NB4 (cell line): ENCODE data around the gene TMEM92.

Experiments used
- DNase-seq: peaks from one replicate; pipeline ENCODE4 v3.0.0; 2010; ENCODE audit warnings: low read depth
- H3K4me3 ChIP-seq: one replicate; pipeline ENCODE4 v1.5.1; 2011; ENCODE audit warnings: mild to moderate bottlenecking, low read depth, low read length, moderate library complexity
- MAX ChIP-seq: IDR thresholded peaks from 2 replicates; pipeline ENCODE4 v1.6.1; 2011; ENCODE audit warnings: low read depth, low read length
- MYC ChIP-seq: IDR thresholded peaks from 2 replicates; pipeline ENCODE4 v1.6.1; 2011; ENCODE audit warnings: low read depth, low read length
- POLR2A ChIP-seq: IDR thresholded peaks from 2 replicates; pipeline ENCODE4 v1.6.1; 2011; ENCODE audit warnings: mild to moderate bottlenecking; ENCODE audit not compliant: insufficient read length; ENCODE audit errors: extremely low read depth
- TF ChIP-seq, protein P1 (sequence below): IDR thresholded peaks from one replicate; pipeline ENCODE4 v1.5.1; 2012; ENCODE audit warnings: low read depth, low read length

Gene TMEM92

GRCh38 chr17:50274142-50274896 lies at the start of gene TMEM92:
Gene TMEM92, plus strand, starts transcription at chr17:50274466. Its CDS starts 36 bp downstream, at chr17:50274502.
- no peak within 1 kb of the TSS for H3K4me3 ChIP-seq
- peak; percentile 44 for DNase-seq
- TF ChIP-seq MAX: no peak
- TF ChIP-seq MYC: no peak
- no peak for TF ChIP-seq POLR2A
- TF ChIP-seq, protein P1, sequence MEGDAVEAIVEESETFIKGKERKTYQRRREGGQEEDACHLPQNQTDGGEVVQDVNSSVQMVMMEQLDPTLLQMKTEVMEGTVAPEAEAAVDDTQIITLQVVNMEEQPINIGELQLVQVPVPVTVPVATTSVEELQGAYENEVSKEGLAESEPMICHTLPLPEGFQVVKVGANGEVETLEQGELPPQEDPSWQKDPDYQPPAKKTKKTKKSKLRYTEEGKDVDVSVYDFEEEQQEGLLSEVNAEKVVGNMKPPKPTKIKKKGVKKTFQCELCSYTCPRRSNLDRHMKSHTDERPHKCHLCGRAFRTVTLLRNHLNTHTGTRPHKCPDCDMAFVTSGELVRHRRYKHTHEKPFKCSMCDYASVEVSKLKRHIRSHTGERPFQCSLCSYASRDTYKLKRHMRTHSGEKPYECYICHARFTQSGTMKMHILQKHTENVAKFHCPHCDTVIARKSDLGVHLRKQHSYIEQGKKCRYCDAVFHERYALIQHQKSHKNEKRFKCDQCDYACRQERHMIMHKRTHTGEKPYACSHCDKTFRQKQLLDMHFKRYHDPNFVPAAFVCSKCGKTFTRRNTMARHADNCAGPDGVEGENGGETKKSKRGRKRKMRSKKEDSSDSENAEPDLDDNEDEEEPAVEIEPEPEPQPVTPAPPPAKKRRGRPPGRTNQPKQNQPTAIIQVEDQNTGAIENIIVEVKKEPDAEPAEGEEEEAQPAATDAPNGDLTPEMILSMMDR: no peak

DNA sequence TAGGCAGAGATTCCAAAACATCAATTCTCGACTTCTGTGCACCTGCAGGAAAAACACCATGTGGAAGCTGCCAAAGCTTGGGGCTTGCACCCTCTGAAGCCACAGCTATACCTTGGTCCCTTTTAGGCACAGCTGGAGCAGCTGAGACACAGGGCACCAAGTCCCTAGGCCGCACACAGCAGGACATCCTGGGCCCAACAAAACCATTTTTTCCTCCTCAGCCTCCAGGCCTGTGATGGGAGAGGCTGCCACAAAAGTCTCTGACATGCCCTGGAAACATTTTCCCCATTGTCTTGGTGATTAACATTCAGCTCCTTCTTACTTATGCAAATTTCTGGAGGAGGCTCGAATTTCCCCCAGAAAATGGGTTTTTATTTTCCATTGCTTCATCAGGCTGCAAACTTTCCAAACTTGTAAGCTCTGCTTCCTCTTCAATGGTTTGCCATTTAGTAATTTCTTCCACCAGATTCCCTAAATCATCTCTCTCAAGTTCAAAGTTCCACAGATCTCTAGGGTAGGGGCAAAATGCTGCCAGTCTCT lies 48.5 kb upstream of the TMEM92 start:
- TF ChIP-seq, protein P1: no peak
- TF ChIP-seq POLR2A (no peak), MYC (no peak), MAX (no peak)
- H3K4me3 ChIP-seq: no peak overlapping the region
- DNase-seq: no peak

- no peak overlapping the region for H3K4me3 ChIP-seq
- TF ChIP-seq, protein P1: no peak
- TF ChIP-seq MYC (no peak), POLR2A (no peak), MAX (no peak)
- DNase-seq: no peak
Measured at GRCh38 chr17:50234581-50234980, 39.7 kb upstream of the TMEM92 start.

- H3K4me3 ChIP-seq: no peak overlapping the region
- TF ChIP-seq MAX (no peak), POLR2A (no peak), MYC (no peak)
- TF ChIP-seq, protein P1: no peak
- no peak for DNase-seq
Measured at GRCh38 chr17:50237901-50238300, 36.4 kb upstream of the TMEM92 start.

DNA sequence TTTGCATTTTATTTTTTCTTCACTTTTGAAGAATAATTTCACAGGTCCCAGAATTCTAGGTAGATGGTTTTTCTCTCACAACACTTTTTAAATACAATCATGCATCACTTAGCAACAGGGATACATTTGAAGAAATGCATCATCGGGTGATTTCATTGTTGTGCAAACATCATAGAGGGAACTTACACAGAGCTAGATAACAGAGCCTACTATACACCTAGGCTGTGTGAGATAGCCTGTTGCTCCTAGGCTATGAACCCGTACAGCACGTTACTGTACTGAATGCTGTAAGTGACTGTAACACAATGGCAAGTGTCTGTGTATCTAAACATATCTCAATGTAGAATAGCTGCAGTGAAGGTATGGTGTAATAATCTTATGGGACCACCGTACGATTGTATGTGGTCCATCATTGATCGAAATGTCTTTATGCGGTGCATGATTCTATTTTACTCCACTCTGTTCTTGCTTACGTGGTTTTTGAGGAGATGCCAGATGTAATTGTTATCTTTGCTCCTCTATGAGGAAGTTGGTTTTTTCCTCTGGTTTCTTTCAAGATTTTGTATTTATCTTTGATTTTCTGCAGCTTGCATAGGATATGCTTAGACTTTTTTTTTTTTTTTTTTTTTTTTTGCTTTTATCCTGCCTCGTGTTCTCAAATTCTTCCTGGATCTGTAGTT lies 35.5 kb upstream of the TMEM92 start:
- DNase-seq: no peak
- TF ChIP-seq, protein P1: no peak
- TF ChIP-seq MYC: no peak
- no peak for TF ChIP-seq MAX
- no peak for TF ChIP-seq POLR2A
- H3K4me3 ChIP-seq: no peak overlapping the region
